ENCODE results near the gene RIN2. TPM values are rescaled to one million over a fixed set of nuclear protein-coding genes. Genes with fewer than 3 reads are reported as not detected.

The RIN2 gene
- total RNA-seq, 2 experiments from 2014 or later: 0.17 to 0.33 TPM

GRCh38 chr20:19718880-19719279, 39.2 kb upstream of the RIN2 start:
- no peaks in the 10 kb centered on the region for H3K27me3 ChIP-seq (ENCODE audit: control insufficient read depth in 1 of 2, insufficient read depth in 2 of 2, low read length in 2 of 2)
- no peaks in the 10 kb centered on the region for H3K36me3 ChIP-seq (ENCODE audit: insufficient read depth, low read length)
- DNase-seq (no peak), ATAC-seq (ENCODE audit: poor library complexity) (no peak)
- ChIA-PET POLR2A (no interaction called here), CTCF (no interaction called here)
- intact Hi-C loops (cut with DNase I, micrococcal nuclease): no loop called here
- no peak overlapping the region for H3K4me3 Mint-ChIP-seq
- peaks cover 8% of the 10 kb centered on the region for H3K27me3 Mint-ChIP-seq
- H3K27ac ChIP-seq (ENCODE audit: low read depth in 1 of 2, low read length in 2 of 2): no peak overlapping the region
- H3K4me3 ChIP-seq (ENCODE audit: low read length): no peak overlapping the region
- H3K27ac Mint-ChIP-seq: no peak overlapping the region
- H3K4me1 Mint-ChIP-seq (ENCODE audit: low read depth): no peaks in the 10 kb centered on the region
- H3K9me3 Mint-ChIP-seq: peaks cover 2% of the 10 kb centered on the region
- TF ChIP-seq, protein P1, sequence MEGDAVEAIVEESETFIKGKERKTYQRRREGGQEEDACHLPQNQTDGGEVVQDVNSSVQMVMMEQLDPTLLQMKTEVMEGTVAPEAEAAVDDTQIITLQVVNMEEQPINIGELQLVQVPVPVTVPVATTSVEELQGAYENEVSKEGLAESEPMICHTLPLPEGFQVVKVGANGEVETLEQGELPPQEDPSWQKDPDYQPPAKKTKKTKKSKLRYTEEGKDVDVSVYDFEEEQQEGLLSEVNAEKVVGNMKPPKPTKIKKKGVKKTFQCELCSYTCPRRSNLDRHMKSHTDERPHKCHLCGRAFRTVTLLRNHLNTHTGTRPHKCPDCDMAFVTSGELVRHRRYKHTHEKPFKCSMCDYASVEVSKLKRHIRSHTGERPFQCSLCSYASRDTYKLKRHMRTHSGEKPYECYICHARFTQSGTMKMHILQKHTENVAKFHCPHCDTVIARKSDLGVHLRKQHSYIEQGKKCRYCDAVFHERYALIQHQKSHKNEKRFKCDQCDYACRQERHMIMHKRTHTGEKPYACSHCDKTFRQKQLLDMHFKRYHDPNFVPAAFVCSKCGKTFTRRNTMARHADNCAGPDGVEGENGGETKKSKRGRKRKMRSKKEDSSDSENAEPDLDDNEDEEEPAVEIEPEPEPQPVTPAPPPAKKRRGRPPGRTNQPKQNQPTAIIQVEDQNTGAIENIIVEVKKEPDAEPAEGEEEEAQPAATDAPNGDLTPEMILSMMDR (IDR thresholded peaks at IDR 0.05): no peak
- H3K4me1 ChIP-seq (ENCODE audit: insufficient read depth, low read length): no peaks in the 10 kb centered on the region
- H3K36me3 Mint-ChIP-seq (ENCODE audit: low read depth): no peaks in the 10 kb centered on the region
- peaks cover 17 to 18% of the 10 kb centered on the region in 2 experiments for H3K9me3 ChIP-seq (ENCODE audit: control insufficient read depth in 1 of 2, insufficient read depth in 1 of 2, low read length in 2 of 2)

GRCh38 chr20:19720991-19721390, 37.1 kb upstream of the RIN2 start:
- H3K4me1 Mint-ChIP-seq (ENCODE audit: low read depth): no peaks in the 10 kb centered on the region
- Histone ChIP-seq H3K27ac (ENCODE audit: low read depth in 1 of 2, low read length in 2 of 2) (no peak overlapping the region), H3K4me3 (ENCODE audit: low read length) (no peak overlapping the region), H3K27me3 (ENCODE audit: control insufficient read depth in 1 of 2, insufficient read depth in 2 of 2, low read length in 2 of 2) (no peaks in the 10 kb centered on the region), H3K9me3 (ENCODE audit: control insufficient read depth in 1 of 2, insufficient read depth in 1 of 2, low read length in 2 of 2) (peaks cover 12 to 14% of the 10 kb centered on the region in 2 experiments), H3K36me3 (ENCODE audit: insufficient read depth, low read length) (no peaks in the 10 kb centered on the region), H3K4me1 (ENCODE audit: insufficient read depth, low read length) (no peaks in the 10 kb centered on the region)
- no peak for DNase-seq
- H3K27ac Mint-ChIP-seq: no peak overlapping the region
- TF ChIP-seq, protein P1 (IDR thresholded peaks at IDR 0.05): no peak
- ATAC-seq (ENCODE audit: poor library complexity): no peak
- ChIA-PET POLR2A (no interaction called here), CTCF (no interaction called here)
- no peaks in the 10 kb centered on the region for H3K36me3 Mint-ChIP-seq (ENCODE audit: low read depth)
- H3K27me3 Mint-ChIP-seq: peaks cover 8% of the 10 kb centered on the region
- no peak overlapping the region for H3K4me3 Mint-ChIP-seq
- intact Hi-C loops (cut with DNase I, micrococcal nuclease): no loop called here
- H3K9me3 Mint-ChIP-seq: peaks cover 2% of the 10 kb centered on the region

GRCh38 chr20:19723051-19723450, 35.0 kb upstream of the RIN2 start:
- intact Hi-C loops (cut with DNase I, micrococcal nuclease): no loop called here

More at GRCh38 chr20:19723051-19723450, 35.0 kb upstream of the RIN2 start:
- Mint-ChIP-seq H3K4me3 (no peak overlapping the region), H3K4me1 (ENCODE audit: low read depth) (no peaks in the 10 kb centered on the region), H3K36me3 (ENCODE audit: low read depth) (no peaks in the 10 kb centered on the region), H3K27ac (no peak overlapping the region), H3K27me3 (peaks cover 8% of the 10 kb centered on the region), H3K9me3 (no peaks in the 10 kb centered on the region)
- Histone ChIP-seq H3K4me1 (ENCODE audit: insufficient read depth, low read length) (no peaks in the 10 kb centered on the region), H3K27me3 (ENCODE audit: control insufficient read depth in 1 of 2, insufficient read depth in 2 of 2, low read length in 2 of 2) (no peaks in the 10 kb centered on the region), H3K27ac (ENCODE audit: low read depth in 1 of 2, low read length in 2 of 2) (no peak overlapping the region), H3K4me3 (ENCODE audit: low read length) (no peak overlapping the region), H3K9me3 (ENCODE audit: control insufficient read depth in 1 of 2, insufficient read depth in 1 of 2, low read length in 2 of 2) (no peaks in the 10 kb centered on the region), H3K36me3 (ENCODE audit: insufficient read depth, low read length) (no peaks in the 10 kb centered on the region)
- CTCF ChIA-PET: no interaction called here
- TF ChIP-seq, protein P1 (IDR thresholded peaks at IDR 0.05): no peak
- POLR2A ChIA-PET: no interaction called here
- DNase-seq: no peak
- no peak for ATAC-seq (ENCODE audit: poor library complexity)

Data from CD4-positive, alpha-beta T cell (primary cell).